Right renal cortex interstitium (tissue), 3 donors: Measurements from ENCODE around the gene SNTB2. TPM values are rescaled to one million over a fixed set of nuclear protein-coding genes. Genes with fewer than 3 reads are reported as not detected.

ENCODE experiments used
- DNase-seq, 3 donors: peaks; one replicate each; pipeline ENCODE4 v3.0.0-alpha.2; 2013; ENCODE audit warnings: low read depth in 3 of 3, low spot score in 2 of 3
- polyA plus RNA-seq, 3 donors: library from polyadenylated mRNA; unstranded; fragments of 120-200 nt; gene quantifications; one replicate each; pipeline ENCODE4 v1.2.1, GENCODE V29; 2013; ENCODE audit not compliant: insufficient read length in 3 of 3

SNTB2 gene
- polyA plus RNA-seq, 3 donors: 10.6 to 11.8 (median 11.0) TPM

DNA sequence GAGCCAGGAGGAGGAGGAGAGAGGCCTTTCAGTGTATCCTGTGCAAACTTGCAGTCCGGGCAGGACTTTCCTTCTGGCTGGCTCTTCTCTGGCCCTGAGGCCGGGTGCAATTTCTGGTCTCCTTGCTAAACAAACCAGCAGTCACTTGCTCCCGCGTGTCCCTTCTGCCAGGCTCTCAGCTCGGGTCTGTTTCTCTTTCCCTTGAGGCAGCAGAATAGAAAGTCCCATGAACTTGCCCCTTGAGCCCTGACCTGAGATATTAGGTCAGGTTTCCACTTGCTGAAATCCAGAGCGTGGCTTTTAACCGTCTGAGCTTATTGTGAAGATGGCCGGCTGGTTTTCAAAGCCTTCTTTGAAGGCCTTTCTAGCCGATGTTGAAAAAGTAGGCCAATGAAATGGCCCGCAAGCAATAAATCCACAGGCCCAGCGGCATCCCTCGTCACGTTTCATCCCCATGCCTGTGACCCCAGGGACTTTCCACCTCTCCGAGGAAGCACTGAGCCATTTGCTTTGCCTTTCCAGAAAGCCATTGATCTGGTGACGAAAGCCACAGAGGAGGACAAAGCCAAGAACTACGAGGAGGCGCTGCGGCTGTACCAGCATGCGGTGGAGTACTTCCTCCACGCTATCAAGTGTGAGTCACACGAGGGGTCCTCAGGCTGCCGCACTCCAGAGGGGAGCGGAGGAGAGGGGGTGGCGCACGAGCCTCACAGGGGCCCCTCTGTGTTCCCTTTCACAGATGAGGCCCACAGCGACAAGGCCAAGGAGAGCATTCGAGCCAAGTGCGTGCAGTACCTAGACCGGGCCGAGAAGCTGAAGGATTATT lies 128.7 kb downstream of the SNTB2 start:
- no peak for DNase-seq

DNA sequence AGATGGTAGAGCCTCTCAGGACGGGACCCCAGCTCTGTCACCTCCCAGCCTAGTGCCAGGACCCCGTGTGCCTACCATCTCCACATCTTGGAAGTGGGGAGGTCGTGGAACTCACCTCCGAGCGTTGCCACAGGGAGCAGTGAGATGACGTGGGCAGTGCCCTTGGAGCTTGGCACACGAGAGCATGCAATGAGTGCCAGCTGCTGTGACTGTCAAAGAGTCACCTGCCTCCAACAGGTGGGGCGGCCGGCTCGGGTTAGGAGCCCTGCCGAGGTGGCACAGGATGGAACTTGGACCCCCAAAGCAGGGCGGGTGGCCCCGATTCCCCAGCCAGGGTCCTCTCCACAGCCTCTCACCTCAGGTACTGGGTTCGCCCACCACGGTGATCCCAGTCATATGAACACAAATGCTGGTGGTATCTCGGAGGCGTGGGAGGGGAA lies 129.7 kb downstream of the SNTB2 start:
- DNase-seq: no peak

DNA sequence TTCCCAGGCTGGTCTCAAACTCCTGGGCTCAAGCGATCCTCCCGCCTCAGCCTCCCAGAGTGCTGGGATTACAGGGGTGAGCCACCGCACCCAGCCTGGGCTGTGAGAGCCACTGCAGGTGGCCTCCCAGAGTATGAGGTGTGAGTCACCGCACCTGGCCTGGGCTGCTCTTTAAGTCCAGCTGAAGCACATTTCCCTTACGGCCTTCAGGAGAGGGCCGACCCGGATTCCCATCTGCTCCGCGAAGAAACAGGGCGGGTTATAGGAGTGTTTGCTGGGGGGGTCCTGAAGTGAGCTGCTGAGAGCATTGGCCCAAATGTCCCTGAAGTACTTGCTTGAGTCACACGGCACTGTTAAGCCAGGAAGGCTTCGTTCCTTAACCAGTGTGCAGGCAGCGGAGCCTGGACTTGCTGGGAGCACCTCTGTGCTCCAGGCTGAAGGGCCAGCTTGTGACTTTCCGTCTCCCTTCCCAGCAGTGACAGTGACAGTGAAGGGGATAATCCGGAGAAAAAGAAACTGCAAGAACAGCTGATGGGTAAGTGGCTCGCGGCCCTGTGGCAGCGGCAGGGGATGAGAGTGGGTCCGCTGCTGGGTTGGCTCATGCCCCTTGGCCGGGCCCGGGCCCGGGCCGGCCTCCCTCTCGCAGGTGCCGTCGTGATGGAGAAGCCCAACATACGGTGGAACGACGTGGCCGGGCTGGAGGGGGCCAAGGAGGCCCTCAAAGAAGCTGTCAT lies 131.4 kb downstream of the SNTB2 start:
- no peak for DNase-seq

DNA sequence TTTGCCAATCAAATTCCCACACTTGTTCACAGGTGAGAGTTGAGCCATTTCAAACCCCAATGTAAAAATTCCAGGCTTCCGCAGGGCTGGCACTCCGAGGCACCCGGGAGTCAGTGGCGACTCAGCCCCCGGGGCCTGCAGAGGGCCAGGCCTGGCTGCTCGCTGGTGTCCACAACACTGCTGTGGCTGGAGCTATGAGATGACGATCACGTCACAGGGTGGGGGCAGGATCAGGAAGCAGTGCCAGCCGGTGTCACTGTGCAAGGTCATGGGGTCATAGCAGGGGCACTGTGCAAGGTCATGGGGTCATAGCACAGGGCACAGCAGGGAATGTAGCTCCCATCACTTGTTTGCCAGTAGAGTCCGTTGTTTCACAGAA lies 131.9 kb downstream of the SNTB2 start:
- no peak for DNase-seq

DNA sequence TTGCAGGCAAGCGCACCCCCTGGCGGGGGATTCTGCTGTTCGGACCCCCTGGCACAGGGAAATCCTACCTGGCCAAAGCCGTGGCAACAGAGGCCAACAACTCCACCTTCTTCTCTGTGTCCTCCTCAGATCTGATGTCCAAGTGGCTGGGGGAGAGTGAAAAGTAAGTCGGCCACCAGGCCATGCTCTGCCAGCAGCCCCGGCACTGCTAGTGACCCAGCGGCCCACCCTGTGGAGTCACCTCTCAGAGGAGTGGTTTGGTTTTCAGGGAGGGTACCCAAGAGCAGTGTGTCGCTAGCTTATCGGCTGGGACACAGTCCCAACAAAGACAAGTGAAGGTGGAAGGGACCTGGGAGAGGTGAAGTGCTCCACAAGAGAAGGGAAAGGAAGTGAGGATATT lies 132.4 kb downstream of the SNTB2 start:
- no peak for DNase-seq

DNA sequence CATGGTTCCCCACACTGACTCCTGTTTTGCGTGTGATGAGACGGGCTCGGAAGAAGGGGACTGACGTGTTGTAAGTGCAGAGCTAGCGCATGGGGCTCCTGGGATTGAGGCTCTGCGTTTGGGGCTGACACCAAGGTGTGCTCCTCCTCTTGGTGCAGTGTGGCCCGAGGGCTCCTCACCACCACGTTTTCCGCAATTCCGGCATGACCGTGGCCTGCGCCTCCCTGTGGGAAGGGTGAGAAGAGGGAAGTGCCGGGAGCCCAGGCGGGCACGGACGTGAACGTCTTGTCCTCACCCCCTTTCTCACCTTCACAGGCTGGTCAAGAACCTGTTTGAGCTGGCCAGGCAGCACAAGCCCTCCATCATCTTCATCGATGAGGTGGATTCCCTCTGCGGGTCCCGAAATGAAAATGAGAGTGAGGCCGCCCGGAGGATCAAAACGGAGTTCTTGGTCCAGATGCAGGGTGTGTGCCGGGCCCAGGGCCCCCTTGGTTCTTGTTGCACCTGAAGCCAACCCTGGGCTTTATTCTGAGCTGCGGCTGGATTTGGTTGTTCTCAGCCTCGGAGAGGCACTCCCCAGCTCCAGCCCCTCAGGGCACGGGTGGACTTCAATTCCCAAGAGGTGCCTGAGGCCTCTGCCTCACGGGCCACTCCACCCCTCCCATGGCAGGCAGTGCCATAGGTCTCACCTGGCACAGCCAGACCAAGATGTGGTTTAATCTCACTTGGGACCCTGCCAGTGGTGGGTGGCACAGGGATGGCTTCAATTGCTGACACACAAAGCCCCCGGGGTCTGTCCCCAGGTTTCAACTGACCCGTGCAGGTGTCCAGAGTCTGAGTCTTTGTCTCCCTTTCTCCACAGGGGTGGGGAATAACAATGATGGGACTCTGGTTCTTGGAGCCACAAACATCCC lies 133.1 kb downstream of the SNTB2 start:
- DNase-seq: no peak

DNA sequence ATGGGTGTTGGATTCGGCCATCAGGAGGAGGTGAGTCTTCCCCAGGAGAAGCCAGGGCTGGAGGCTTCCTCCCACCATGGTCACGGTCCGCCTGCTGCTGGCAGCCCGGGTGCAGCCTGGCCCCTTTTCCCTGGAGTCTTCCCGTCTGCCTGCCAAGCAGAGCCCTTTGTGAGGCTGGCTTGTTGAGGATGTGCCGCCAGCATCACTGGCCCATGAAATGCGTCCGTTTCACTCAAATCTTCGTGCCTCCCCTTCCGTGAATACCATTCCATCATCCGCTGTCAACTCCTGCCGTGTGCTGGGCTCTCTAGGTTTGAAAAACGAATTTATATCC lies 133.7 kb downstream of the SNTB2 start:
- no peak for DNase-seq

DNA sequence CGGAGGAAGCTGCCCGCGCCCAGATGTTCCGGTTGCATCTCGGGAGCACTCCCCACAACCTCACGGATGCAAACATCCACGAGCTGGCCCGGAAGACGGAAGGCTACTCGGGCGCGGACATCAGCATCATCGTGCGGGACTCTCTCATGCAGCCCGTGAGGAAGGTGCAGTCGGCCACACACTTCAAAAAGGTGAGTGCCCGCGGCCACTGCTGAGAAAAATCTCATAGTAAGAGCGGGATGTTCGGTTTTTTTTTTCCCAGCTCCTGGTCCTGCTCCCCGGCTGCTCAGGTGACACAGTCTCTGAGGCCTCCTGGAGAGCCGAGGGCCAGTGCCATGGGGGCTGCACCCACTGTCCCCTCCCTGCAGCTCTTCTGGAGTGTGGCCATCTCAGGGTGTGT lies 134.1 kb downstream of the SNTB2 start:
- no peak for DNase-seq

DNA sequence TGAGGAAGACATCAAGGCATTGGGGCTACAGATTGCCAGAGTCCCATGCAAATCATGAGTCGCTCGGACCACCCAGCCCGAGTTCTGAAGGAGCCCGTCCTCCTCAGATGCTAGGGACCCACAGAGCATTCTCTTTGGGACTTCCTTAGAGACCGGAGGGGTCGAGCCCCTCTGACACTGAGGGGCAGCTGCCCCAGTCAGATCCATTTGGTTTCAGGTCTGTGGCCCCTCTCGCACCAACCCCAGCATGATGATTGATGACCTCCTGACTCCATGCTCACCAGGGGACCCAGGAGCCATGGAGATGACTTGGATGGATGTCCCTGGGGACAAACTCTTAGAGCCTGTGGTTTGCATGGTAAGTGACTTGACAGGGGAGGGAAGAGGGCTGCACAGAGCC lies 135.4 kb downstream of the SNTB2 start:
- no peak for DNase-seq

DNA sequence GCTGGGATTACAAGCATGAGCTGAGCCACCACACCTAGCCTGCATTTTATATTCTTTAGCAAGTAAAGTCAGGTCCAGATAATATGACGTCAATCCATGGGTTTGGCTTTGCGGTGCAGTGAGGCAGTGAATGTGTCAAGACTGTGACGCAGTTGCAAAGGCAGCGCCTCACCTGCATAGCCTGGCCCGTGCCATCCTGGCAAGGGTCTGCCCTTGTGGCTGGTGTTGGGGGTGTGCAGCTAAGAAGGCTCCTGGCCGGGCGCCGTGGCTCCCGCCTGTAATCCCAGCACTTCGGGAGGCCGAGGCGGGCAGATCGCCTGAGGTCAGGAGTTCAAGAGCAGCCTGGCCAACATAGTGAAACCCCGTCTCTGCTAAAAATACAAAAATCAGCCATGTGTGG lies 136.5 kb downstream of the SNTB2 start:
- DNase-seq: no peak

DNA sequence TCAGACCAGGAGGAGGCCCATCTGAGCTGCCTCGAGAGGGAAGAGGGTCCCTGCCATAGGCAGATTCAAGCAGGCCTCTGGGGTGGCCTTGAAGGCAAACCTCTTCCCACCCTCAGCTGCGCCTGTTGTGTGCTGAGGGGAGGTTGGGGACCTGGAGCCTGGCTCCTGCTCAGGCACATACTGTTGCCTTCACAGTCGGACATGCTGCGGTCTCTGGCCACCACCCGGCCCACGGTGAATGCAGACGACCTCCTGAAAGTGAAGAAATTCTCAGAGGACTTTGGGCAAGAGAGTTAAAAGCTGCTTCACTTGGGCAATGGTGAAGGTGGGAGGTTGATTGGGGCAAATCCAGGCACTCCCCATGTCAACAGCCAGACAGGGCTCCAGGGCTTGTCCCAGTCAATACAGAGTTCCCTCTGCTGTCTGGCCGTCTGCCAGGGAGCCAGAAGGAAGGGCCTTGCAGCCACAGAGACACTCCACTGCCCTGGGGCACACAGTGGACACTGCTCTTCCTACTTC lies 137.1 kb downstream of the SNTB2 start:
- DNase-seq: no peak

DNA sequence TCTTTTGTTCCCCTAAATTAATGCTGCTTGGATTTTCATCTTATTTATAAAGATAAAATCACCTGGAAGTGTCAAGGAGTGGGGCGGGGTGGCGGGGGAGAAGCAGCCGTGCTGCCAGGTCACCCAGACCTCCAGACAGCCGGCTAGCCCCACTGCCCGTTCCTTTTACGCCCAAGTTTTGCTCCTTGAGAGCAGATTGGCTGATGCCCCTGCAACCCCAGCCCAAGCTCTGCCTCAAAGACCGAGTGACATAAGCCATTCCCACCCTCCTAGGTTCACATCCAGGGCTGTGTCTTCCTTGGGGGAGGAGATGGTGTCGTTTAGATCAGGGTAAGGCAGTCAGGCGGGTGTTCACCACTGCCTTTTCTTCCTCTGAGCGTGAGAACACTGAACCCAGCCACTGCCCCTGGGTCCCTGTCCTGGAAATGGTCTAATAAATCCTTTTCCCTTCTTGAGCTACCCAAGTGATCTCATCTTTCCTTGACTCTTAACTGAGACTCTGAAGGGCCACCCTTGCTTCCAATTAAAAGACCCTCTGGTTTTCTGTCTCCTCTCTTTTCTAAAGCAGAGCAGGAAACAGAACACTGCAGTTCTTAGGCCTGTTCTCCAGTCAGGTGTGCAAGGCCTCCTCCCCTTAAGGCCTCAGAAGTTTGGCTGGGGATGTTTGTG lies 137.8 kb downstream of the SNTB2 start:
- no peak for DNase-seq

DNA sequence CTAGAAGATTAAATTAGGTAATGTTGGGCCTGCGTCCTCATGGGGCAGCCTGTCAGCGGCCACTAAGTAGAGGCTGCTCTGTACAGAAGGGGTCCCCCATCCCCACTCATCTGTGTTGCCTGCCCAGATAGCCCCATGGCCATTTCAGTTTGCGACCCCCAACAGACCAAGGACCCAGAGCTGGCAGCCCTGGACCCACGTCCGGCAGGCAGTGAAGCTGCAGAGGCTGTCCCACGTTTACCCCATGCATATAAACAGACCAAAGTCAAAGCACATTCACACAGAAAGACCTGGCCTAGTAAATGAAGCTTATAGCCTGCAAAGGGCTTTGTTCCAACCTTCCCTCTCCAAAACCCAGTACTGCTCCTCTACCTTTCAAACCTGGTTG lies 138.8 kb downstream of the SNTB2 start:
- no peak for DNase-seq

DNA sequence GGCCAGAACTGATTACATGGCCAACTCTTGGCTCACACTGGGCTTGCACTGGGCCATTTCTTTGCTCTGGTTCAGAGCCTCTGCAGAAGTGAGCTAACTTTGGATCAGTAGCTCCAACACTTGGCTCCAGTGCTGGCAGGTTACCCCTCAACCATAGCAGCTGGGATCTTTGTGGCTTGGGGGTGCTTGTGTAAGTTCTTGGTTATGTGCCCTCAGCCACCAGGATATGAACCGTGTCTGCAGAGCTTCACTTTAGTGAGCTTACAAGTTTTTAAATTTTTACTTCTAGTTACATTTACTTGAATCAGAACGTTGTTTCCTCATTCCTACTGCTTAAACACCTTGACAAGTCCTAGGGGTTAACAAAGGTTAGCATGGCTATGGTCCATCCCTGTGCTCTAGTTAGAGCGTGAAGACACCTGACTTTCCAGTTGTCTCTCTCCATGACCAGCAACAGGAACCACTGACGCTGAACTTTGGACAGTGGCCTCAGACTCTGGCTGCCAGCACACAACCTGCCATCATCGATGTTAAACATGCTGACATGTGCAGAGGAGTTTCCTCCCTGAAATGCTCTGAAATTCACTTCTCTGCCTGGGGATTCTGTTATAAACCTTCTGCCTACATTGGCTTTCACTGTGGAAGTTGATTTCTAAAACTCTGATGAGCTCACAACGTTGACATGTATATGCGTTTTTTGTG lies 139.4 kb downstream of the SNTB2 start:
- DNase-seq: no peak

DNA sequence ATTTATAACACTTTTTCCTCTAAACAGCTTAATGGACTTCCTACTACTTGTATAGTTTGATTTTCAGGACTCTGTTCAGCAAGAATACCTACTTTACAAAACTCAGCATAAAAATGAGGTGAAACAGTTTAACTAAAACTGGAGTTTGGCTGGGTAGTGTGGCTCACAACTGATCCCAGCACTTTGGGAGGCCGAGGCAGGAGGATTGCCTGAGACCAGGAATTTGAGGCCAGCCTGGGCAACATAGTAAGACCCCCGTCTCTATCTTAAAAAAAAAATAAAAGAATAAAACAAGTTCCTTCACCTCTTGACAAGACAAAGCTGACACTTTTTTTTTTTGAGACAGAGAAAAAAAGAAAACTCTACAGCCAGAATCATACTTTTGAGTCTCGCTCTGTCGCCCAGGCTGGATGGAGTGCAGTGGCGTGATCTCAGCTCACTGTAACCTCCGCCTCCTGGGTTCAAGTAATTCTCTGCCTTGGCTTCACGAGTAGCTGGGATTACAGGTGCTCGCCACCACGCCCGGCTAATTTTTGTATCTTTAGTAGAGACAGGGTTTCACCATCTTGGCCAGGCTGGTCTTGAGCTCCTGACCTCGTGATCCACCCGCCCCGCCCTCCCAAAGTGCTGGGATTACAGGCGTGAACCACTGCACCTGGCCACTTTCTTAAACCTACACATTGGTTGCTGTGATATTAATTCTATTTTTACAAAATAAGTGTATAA lies 140.8 kb downstream of the SNTB2 start:
- DNase-seq: no peak

DNA sequence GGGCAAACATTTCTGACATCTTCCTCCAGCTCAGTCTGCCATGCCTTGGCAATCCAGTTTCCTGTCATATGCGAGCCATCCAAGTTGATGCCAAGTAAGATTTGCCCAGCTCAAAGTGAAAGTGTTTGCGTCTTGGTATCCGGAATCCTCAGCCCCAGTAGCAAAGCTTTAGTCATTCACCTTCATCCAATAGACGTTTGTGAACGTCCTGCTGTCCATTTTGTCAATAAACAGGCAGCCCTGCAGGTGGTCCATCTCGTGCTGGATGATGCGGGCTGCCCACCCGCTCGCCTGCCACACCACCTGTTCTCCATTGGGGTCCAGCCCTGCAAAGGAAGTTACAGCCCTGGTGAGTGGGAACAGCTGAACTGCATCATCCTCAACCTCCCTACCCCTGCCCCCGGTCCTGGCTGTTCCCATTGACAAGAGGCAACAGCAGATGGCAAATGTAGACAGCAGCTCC lies 141.9 kb downstream of the SNTB2 start:
- no peak for DNase-seq

DNA sequence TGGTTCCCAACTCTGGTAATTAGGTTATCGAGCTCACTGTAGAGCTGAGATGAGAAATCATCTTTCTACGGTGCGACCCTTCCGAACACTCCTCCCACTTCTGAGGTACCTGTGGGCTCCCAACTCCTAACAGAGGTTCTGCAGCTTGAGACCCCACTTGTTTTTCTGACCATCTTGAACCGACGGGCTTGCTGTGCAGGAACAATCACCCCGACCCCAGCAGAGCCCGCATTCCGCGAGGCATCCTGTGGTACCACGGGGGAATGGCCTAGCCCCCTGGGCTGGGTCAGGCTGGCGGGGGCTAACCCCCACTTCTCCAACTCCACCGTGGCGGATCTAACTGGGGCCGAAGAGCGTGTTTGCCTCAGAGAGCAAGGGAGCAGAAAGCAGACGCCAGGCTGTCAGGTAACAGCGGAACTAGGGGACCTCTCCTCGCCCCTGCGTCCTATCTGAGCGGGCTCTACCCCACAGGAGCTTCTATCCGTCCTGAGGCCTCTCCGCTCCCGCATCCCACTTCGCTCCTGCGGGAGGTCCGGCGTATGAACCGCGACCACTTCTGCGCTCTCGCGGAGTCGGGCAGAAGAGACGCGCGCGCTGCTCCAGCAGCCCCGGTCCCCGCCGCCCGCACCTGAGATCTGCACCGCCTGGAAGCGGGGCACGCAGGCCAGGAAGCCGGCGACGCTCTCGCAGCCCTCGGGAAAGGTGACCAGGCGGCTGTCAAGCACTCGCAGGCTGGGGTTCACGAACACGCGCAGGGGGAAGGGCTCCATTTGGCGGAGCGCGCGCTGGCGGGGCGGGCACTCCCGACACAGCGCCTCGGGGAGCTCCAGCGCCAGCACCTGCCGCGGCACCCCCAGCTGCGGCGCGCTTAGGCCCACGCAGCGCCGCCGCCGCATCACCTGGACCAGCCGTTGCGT lies 142.7 kb downstream of the SNTB2 start:
- DNase-seq: no peak
